ENCODE data around the gene GRIK4.

DNA sequence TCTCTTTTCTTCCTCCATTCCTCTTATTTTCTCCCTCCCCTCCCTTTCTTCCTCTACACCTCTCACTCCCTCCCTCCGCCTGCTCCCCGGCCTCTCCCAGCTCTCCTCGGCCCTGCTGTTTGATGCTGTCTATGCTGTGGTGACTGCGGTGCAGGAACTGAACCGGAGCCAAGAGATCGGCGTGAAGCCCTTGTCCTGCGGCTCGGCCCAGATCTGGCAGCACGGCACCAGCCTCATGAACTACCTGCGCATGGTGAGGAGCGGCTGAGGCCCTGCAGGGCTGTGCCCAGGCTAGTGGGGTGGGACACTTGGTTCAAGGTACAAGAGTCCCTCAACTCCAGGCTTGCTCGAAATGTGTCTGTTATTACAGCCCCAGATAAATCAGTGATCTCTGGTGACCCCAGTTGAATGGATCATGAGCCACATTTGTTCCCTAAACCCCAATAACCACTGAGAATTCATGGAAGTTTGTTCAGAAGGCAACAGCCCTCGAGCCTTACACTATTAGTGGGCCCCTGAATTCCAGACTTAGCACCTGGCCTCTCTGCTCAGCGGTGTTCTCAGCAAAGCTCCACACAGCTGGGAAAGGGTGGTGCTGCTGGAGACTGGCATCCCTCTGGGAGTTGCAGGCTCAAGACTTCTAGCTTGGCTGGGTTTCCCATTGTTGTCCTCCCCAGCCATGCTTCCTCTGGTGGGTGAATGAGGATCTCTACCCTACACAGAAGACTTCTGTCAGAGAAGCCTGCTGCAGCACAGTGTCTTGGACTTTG, 362.6 kb downstream of the GRIK4 start:
- TF ChIP-seq CTCF (IDR thresholded peaks at IDR 0.05) (no peak), POLR2A (IDR thresholded peaks at IDR 0.05) (no peak), POLR2AphosphoS5 (IDR thresholded peaks at IDR 0.05) (no peak)
